Gastrocnemius medialis (tissue), 4 donors: ENCODE measurements around the gene NSL1. TPM values are rescaled to one million over a fixed set of nuclear protein-coding genes. Genes with fewer than 3 reads are reported as not detected.

ENCODE experiments used
- ATAC-seq, 2 donors: fragments of 150-250 bp; one replicate each; pipeline ENCODE4 v1.9.1; 2016
- DNase-seq, 2 donors: peaks; one replicate each; pipeline ENCODE4 v3.0.0-alpha.2; 2019
- H3K27ac ChIP-seq, 4 donors: fragments of 200-600 bp; sonication (generic); 1 replicate in 1 of 4; 2 replicates in 3 of 4; pipeline ENCODE4 v1.5.1; 2016 to 2018; ENCODE audit warnings: mild to moderate bottlenecking in 2 of 4, moderate library complexity in 1 of 4
- H3K27me3 ChIP-seq, 3 donors: fragments of 200-600 bp; sonication (generic) in 2 of 3; 1 replicate in 1 of 3; 2 replicates in 2 of 3; pipeline versions ENCODE4 v1.5.1 to v1.6.0; 2016 to 2019; ENCODE audit warnings: mild to moderate bottlenecking in 1 of 3, moderate library complexity in 1 of 3
- H3K36me3 ChIP-seq, 2 donors: fragments of 200-600 bp; sonication (generic) in 1 of 2; one replicate each; pipeline ENCODE4 v1.5.1; 2017 to 2018
- H3K4me1 ChIP-seq, 2 donors: fragments of 200-600 bp; sonication (generic) in 1 of 2; one replicate each; pipeline ENCODE4 v1.5.1; 2016 to 2017; ENCODE audit warnings: mild to moderate bottlenecking in 2 of 2
- H3K4me3 ChIP-seq, 4 donors: fragments of 200-600 bp; sonication (generic) in 3 of 4; 1 replicate in 1 of 4; 2 replicates in 3 of 4; pipeline ENCODE4 v1.5.1; 2016 to 2019; ENCODE audit warnings: mild to moderate bottlenecking in 2 of 4
- H3K9me3 ChIP-seq, 3 donors: fragments of 200-600 bp; sonication (generic) in 2 of 3; 1 replicate in 1 of 3; 2 replicates in 2 of 3; pipeline ENCODE4 v1.5.1; 2016 to 2019
- POLR2A ChIP-seq, 2 donors: fragments of 450-650 bp; IDR thresholded peaks; one replicate each; pipeline ENCODE4 v1.6.1; 2017; ENCODE audit warnings: antibody characterized with exemption in 2 of 2, mild to moderate bottlenecking in 2 of 2, moderate library complexity in 2 of 2
- in situ Hi-C, 4 donors: fragments of 200-750 bp; cut with MboI; loops; one replicate each; pipeline versions ENCODE4 v1.15.0 to v1.8.0; 2017; ENCODE audit warnings: low sequenced_read_pairs in 4 of 4
- intact Hi-C: fragments of 100-400 bp; cut with DNase I; formaldehyde crosslinking; loops from one replicate; pipeline ENCODE4 v1.15.1; 2023; ENCODE audit warnings: low total_unique reads
- total RNA-seq, 4 donors: library from RNA; depleted of rRNA; stranded (reverse); fragments of >200 nt; gene quantifications; one replicate each; pipeline versions ENCODE4 v1.1.0 to v1.2.3, GENCODE V29; 2016
- TF ChIP-seq, protein P1 (sequence below), 5 experiments: fragments of 450-650 bp in 3 of 5; fragments of 200-600 bp in 2 of 5; sonication (generic) in 2 of 5; IDR thresholded peaks in 4 of 5; conservative IDR thresholded peaks in 1 of 5; 1 replicate in 4 of 5; 2 replicates in 1 of 5; pipeline ENCODE4 v1.5.1; 2016 to 2019; ENCODE audit warnings: antibody characterized with exemption in 5 of 5, mild to moderate bottlenecking in 3 of 5, moderate library complexity in 3 of 5

Gene NSL1
- total RNA-seq, 4 donors from 2014 or later: 21.3 to 42.6 (median 28.2) TPM

DNA sequence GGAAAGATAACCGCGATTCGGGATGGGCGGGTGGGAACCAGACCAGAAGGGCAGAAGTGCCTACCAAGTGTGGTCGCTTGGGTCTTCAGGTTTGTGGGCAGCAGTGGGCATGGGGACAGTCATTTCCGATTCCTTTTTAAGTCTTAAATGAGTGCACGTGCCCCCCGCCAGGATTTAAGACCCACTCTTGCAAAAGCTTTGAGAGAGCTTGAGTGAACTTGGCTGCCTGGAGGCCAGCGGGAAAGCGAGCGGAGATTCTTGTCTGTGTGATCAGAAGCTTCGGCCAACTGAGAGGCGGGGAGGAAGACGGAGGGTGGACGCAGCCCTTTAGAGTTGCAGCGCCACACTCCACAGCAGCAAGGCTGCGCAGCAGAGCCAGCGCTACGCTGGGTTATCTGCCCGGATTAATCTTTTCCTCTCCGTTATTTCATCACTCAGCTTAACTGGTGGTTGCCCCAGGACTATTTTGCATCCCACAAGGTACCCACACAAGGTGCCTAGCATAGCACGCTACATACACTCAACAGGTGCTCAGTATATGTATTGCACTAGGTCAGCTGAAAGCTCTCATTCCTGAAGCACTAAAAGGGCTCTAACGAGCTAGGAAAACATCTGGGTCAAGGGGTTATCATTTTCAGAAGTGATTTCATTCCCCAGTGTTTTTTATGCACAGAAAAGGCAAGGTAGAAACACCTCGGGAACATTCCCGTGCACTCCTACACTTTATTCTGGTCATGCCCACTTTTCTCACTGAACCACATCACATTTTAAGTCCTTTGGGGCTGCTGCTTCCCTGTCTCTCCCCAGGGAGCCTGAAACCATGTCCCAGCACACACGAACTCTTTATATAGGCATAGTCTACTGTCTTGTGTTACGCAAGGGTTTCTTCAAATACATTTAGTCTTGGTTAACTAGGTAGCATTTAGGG lies 90.4 kb downstream of the NSL1 start:
- intact Hi-C loops: no loop called here

DNA sequence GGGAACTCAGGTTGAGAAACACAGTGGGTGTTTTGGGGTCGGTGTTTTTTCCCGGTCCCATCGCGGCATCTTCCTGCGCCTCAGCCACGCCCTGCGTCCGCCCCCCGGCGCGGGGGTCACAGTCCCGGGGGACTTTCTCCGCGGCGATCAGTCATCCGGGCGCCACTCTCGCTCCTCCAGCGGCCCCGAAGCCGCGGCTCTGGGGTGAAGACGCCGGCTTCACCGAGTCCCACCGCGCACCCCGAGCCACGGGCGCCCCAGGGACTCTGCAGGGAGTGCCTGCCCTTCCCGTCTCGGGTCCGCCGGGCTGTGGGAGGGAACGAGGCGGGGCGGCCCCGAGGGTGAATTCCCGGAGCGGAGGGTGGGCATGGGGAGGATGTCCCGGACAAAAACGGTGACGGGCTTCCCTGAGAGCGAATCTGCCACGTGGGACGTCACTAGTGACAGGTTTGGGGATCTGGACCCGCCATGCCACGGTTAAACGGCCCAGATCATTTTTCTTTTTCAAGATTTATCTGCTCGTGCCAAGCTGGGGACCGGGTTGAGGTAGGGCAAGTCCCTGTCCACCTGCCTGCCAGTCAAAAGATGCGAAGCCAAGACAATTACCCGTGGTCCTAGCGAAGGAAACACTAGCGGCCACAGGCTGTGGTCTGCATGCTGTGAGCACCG lies 91.2 kb downstream of the NSL1 start:
- peak overlapping the region; percentile 35 to 71 (median 67) for H3K27ac ChIP-seq
- peaks cover 45 to 57% (median 54%) of the 10 kb centered on the region in 3 donors for H3K27me3 ChIP-seq
- H3K9me3 ChIP-seq: no peaks in the 10 kb centered on the region
- ATAC-seq (peak in 1 of 2 donors; percentile 22), DNase-seq (no peak)
- H3K36me3 ChIP-seq: no peaks in the 10 kb centered on the region
- peaks cover 12 to 28% of the 10 kb centered on the region in 2 donors for H3K4me1 ChIP-seq
- in situ Hi-C loops (no loop called here), intact Hi-C loops (no loop called here)
- TF ChIP-seq POLR2A (IDR thresholded peaks at IDR 0.05): peak in 1 of 2 donors; percentile 8
- TF ChIP-seq, protein P1, sequence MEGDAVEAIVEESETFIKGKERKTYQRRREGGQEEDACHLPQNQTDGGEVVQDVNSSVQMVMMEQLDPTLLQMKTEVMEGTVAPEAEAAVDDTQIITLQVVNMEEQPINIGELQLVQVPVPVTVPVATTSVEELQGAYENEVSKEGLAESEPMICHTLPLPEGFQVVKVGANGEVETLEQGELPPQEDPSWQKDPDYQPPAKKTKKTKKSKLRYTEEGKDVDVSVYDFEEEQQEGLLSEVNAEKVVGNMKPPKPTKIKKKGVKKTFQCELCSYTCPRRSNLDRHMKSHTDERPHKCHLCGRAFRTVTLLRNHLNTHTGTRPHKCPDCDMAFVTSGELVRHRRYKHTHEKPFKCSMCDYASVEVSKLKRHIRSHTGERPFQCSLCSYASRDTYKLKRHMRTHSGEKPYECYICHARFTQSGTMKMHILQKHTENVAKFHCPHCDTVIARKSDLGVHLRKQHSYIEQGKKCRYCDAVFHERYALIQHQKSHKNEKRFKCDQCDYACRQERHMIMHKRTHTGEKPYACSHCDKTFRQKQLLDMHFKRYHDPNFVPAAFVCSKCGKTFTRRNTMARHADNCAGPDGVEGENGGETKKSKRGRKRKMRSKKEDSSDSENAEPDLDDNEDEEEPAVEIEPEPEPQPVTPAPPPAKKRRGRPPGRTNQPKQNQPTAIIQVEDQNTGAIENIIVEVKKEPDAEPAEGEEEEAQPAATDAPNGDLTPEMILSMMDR (IDR thresholded peaks at IDR 0.05 in 4 of 5, conservative IDR thresholded peaks at IDR 0.05 in 1 of 5): no peak
- peak overlapping the region; percentile 61 to 69 (median 66) for H3K4me3 ChIP-seq

More for the DNA sequence above, 90.4 kb downstream of the NSL1 start:
- no peaks in the 10 kb centered on the region for H3K9me3 ChIP-seq
- H3K27ac ChIP-seq: peak overlapping the region; percentile 35 to 71 (median 67)
- DNase-seq: peak in 1 of 2 donors; percentile 17
- no peaks in the 10 kb centered on the region for H3K36me3 ChIP-seq
- H3K4me3 ChIP-seq: peak overlapping the region; percentile 61 to 69 (median 66)
- H3K4me1 ChIP-seq: peaks cover 12 to 28% of the 10 kb centered on the region in 2 donors
- ATAC-seq: peak in 1 of 2 donors; percentile 45
- TF ChIP-seq POLR2A (IDR thresholded peaks at IDR 0.05): no peak
- TF ChIP-seq, protein P1 (IDR thresholded peaks at IDR 0.05 in 4 of 5, conservative IDR thresholded peaks at IDR 0.05 in 1 of 5): no peak
- peaks cover 39 to 50% (median 46%) of the 10 kb centered on the region in 3 donors for H3K27me3 ChIP-seq
- in situ Hi-C loops: no loop called here

DNA sequence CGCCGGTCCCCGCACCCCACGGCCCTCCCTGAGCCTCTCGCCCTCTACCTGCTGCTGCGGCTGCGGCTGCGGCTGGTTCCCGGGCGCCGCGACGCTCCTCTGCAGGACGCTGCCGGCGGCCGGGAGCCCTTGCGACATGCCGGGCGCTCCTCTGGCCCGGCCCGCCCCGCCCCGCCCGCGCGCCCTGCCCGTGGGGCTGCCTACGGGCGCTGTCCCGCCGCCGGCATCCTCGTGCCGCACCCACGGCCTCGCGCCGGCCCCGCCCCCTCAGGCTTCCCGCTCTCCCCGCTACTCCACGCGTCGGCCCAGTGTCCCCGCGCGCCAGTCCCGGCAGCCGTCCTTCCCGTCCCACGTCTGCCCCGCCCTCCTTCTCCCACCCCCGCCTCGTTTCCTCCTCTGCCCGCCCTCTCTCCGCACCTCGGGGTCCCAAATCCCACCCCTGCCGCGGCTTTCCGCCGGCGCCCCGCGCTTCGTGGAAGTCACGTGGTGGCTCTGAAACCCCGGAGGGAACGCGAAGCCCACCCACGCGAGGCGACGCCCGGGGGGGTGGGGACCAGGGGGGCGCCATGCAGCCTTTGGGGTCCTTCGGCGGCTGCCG lies 91.9 kb downstream of the NSL1 start, which contains the start of gene BATF3:
Gene BATF3 (minus strand): TSS at position 216 of the 598 bp plus-strand sequence. CDS start 78 bp downstream, at position 138.
- in situ Hi-C loops: no loop called here
- Histone ChIP-seq H3K36me3 (no peaks in the 10 kb centered on the region), H3K9me3 (no peaks in the 10 kb centered on the region), H3K27me3 (peaks cover 49 to 58% (median 57%) of the 10 kb centered on the region in 3 donors), H3K4me3 (peak within 1 kb of the TSS; percentile 61 to 69 (median 66)), H3K27ac (peak within 1 kb of the TSS; percentile 35 to 71 (median 67)), H3K4me1 (peaks cover 12 to 28% of the 10 kb centered on the region in 2 donors)
- intact Hi-C loops: no loop called here
- TF ChIP-seq POLR2A (IDR thresholded peaks at IDR 0.05): no peak
- TF ChIP-seq, protein P1 (IDR thresholded peaks at IDR 0.05 in 4 of 5, conservative IDR thresholded peaks at IDR 0.05 in 1 of 5): no peak
- no peak for DNase-seq
- peak; percentile 27 to 43 for ATAC-seq

DNA sequence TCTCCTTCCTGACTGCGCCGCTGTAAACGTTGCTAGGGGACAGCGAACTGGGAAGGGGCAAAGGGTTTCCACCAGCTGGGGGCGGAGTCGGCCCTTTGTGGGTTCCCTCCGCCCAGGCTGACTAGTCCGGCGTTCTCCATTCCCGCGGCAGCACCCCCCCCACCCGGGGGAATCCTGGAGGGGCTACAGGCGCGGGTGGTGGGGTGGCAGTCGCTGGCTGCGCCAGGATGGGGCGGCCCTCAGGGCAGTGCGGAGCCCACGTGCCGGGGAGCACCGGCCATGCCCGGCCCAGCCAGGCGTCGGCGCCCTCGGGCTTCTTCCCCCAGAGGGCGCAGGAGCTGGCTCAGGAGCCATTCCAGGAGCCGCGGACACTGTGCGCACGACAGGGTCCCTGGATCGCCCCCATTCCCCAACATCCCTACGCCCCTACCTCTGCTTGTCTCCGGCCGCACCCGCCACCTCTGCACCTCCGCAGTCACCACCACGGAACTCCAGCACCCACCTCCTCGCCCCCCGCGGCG lies 92.4 kb downstream of the NSL1 start:
- no peaks in the 10 kb centered on the region for H3K9me3 ChIP-seq
- intact Hi-C loops: no loop called here
- H3K4me1 ChIP-seq: peaks cover 12 to 28% of the 10 kb centered on the region in 2 donors
- no peaks in the 10 kb centered on the region for H3K36me3 ChIP-seq
- in situ Hi-C loops: no loop called here
- DNase-seq (no peak), ATAC-seq (peak; percentile 40 to 42)
- H3K27ac ChIP-seq: no peak overlapping the region
- peaks cover 50 to 63% (median 57%) of the 10 kb centered on the region in 3 donors for H3K27me3 ChIP-seq
- TF ChIP-seq, protein P1 (IDR thresholded peaks at IDR 0.05 in 4 of 5, conservative IDR thresholded peaks at IDR 0.05 in 1 of 5): peak in 3 of 5 experiments; percentile 10 to 42 (median 31)
- no peak for TF ChIP-seq POLR2A (IDR thresholded peaks at IDR 0.05)
- peak overlapping the region; percentile 54 to 69 (median 61) for H3K4me3 ChIP-seq
